Breast epithelium (tissue), 4 donors: ENCODE results near the gene GPSM3. TPM values are rescaled to one million over a fixed set of nuclear protein-coding genes. Genes with fewer than 3 reads are reported as not detected.
A peak's percentile ranks its signal among the peaks of the same experiment; 100 is the strongest.
"Not testable (repeated sequence)": the region's sequence is repeated elsewhere in the genome, so short reads cannot be mapped to it uniquely, and the experiment has no call there.

Source experiments
- DNase-seq, 2 donors: peaks; one replicate each; pipeline ENCODE4 v3.0.0-alpha.2; 2019; ENCODE audit warnings: low spot score in 2 of 2
- H3K27ac ChIP-seq, 2 donors: fragments of 200-600 bp; sonication (generic) in 1 of 2; one replicate each; pipeline ENCODE4 v1.5.1; 2016 to 2019; ENCODE audit warnings: mild to moderate bottlenecking in 1 of 2
- H3K27me3 ChIP-seq, 2 donors: fragments of 200-600 bp; sonication (generic) in 1 of 2; one replicate each; pipeline versions ENCODE4 v1.5.1 to v1.6.0; 2017 to 2019; ENCODE audit warnings: control low read depth in 1 of 2, mild to moderate bottlenecking in 1 of 2
- H3K36me3 ChIP-seq: fragments of 200-600 bp; one replicate; pipeline ENCODE4 v1.5.1; 2019
- H3K4me1 ChIP-seq, 2 donors: fragments of 200-600 bp; sonication (generic); one replicate each; pipeline ENCODE4 v1.5.1; 2016 to 2019; ENCODE audit warnings: control low read depth in 1 of 2
- H3K4me3 ChIP-seq, 3 donors: fragments of 200-600 bp; sonication (generic); 1 replicate in 2 of 3; 2 replicates in 1 of 3; pipeline ENCODE4 v1.5.1; 2016 to 2019; ENCODE audit warnings: mild to moderate bottlenecking in 3 of 3, moderate library complexity in 2 of 3
- H3K9me3 ChIP-seq, 2 donors: fragments of 200-600 bp; sonication (generic) in 1 of 2; one replicate each; pipeline ENCODE4 v1.5.1; 2016 to 2019; ENCODE audit warnings: control low read depth in 1 of 2
- POLR2A ChIP-seq: fragments of 450-650 bp; IDR thresholded peaks from one replicate; pipeline ENCODE4 v1.6.1; 2016; ENCODE audit warnings: antibody characterized with exemption, mild to moderate bottlenecking, moderate library complexity
- POLR2AphosphoS5 ChIP-seq, 3 donors: sonication (generic); formaldehyde crosslinking; IDR thresholded peaks; one replicate each; pipeline ENCODE4 v1.6.1; 2017; ENCODE audit warnings: antibody characterized with exemption in 3 of 3
- intact Hi-C: fragments of 100-400 bp; cut with DNase I; formaldehyde crosslinking; loops from one replicate; pipeline ENCODE4 v1.15.1; 2023; ENCODE audit warnings: low total_unique reads
- total RNA-seq, 3 donors: library from RNA; depleted of rRNA; stranded (reverse); fragments of >200 nt; gene quantifications; one replicate each; pipeline ENCODE4 v1.1.0, GENCODE V29; 2016
- TF ChIP-seq, protein P1 (sequence below), 3 donors: fragments of 450-650 bp; IDR thresholded peaks; one replicate each; pipeline ENCODE4 v1.5.1; 2016 to 2017; ENCODE audit warnings: antibody characterized with exemption in 3 of 3, mild to moderate bottlenecking in 3 of 3, moderate library complexity in 3 of 3

The GPSM3 gene
- total RNA-seq, 3 donors from 2014 or later = 8.2 to 18.2 (median 11.3) TPM

DNA sequence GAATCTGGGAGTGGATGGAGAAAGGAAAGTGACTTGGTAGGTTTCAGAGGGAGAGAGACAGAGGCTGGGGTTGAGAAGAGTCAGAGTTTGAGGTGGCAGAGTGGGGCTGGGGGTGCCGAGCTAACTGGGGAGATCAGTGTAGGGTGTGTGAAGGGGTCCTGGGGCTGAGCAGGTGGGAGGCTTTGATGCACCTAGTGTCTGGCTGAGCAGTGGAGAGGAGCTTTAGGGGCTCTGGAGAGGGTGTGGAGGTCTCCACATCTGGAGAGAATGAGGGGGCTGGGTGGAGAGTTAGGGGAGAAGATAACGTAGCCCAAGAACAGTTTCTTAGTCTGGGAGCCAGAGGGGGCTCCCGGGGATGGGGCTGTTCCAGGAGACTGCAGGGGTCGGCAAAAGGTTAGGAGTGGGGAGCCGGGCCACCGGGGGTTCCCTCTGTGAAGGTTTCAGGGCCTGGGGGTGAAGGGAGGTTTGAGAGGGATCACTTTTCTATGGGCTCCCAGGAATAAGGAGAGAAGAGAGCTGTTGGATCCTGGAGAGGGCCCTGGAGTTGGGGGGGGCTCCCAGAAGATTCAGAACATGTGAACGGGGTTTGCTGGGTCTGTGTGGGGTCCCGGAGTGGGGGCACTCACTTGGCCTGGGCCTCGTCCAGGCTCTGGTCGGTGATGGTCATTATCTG, 3.2 kb downstream of the GPSM3 start:
- Histone ChIP-seq H3K4me1 (peaks cover 0 to 6% of the 10 kb centered on the region in 2 donors), H3K9me3 (no peaks in the 10 kb centered on the region), H3K36me3 (no peaks in the 10 kb centered on the region), H3K27me3 (no peaks in the 10 kb centered on the region), H3K4me3 (peak overlapping the region; percentile 68 to 76 (median 74)), H3K27ac (peak overlapping the region; percentile 97 to 98)
- intact Hi-C loops = no loop called here
- DNase-seq = no peak
- TF ChIP-seq, protein P1, sequence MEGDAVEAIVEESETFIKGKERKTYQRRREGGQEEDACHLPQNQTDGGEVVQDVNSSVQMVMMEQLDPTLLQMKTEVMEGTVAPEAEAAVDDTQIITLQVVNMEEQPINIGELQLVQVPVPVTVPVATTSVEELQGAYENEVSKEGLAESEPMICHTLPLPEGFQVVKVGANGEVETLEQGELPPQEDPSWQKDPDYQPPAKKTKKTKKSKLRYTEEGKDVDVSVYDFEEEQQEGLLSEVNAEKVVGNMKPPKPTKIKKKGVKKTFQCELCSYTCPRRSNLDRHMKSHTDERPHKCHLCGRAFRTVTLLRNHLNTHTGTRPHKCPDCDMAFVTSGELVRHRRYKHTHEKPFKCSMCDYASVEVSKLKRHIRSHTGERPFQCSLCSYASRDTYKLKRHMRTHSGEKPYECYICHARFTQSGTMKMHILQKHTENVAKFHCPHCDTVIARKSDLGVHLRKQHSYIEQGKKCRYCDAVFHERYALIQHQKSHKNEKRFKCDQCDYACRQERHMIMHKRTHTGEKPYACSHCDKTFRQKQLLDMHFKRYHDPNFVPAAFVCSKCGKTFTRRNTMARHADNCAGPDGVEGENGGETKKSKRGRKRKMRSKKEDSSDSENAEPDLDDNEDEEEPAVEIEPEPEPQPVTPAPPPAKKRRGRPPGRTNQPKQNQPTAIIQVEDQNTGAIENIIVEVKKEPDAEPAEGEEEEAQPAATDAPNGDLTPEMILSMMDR (IDR thresholded peaks at IDR 0.05) = no peak
- TF ChIP-seq POLR2AphosphoS5 (IDR thresholded peaks at IDR 0.05) = no peak
- no peak for TF ChIP-seq POLR2A

GRCh38 chr6:32188381-32189068, 3.9 kb downstream of the GPSM3 start:
- TF ChIP-seq POLR2AphosphoS5 (IDR thresholded peaks at IDR 0.05) (peak in 1 of 3 donors; percentile 17), POLR2A (peak; percentile 9)
- TF ChIP-seq, protein P1 (IDR thresholded peaks at IDR 0.05) = no peak
- H3K4me1 ChIP-seq = peaks cover 0 to 6% of the 10 kb centered on the region in 2 donors

GRCh38 chr6:32187725-32188380, 4.6 kb downstream of the GPSM3 start:
- DNase-seq, H3K27me3 ChIP-seq, intact Hi-C loops, H3K36me3 ChIP-seq, H3K9me3 ChIP-seq, H3K4me1 ChIP-seq: not testable (repeated sequence)
- H3K27ac ChIP-seq = peak overlapping the region; percentile 97 to 98
- H3K4me3 ChIP-seq = peak overlapping the region in 2 of 3 donors; percentile 74 to 76

More at GRCh38 chr6:32188381-32189068, 3.9 kb downstream of the GPSM3 start:
- Histone ChIP-seq H3K36me3 (no peaks in the 10 kb centered on the region), H3K9me3 (no peaks in the 10 kb centered on the region), H3K27me3 (no peaks in the 10 kb centered on the region), H3K4me3 (peak overlapping the region; percentile 68 to 76 (median 74)), H3K27ac (peak overlapping the region; percentile 97 to 98)
- intact Hi-C loops = no loop called here
- DNase-seq = no peak

GRCh38 chr6:32187009-32187709, 5.3 kb downstream of the GPSM3 start:
- H3K4me3 ChIP-seq = no peak overlapping the region
- peak overlapping the region; percentile 97 to 98 for H3K27ac ChIP-seq
- no peak for DNase-seq

DNA sequence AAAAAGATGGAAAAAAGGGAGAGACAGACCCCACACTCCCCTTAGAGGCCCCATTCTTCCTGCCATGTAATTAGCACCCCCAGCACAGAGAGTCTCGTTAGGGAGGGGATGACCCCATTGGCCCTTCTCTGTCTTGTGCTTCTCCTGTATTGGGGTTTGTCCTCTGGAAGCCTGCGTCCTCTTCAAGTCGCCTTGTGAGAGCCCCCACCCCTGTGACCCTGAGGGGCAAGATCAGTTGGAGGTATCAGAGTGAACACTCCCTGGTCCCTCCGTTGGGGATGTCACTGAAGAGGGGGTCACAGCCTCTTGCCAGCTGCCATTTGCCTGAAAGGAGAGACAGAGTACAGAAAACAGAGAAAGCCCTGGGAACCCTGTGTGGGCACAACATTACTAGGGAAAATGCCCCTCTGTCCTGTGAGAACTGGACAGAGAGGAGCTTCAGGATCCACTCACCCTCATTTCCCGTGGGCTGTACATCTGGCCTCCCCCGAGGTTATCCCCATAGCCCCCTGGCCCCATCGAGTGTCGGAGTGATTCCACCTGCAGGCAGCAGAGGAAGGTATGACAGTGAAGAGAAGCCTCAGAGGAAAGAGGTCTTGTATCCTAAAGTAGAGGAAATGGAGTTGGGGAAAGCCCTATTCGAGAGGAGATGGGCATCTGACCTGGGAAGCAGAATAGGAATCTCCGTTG, 6.1 kb downstream of the GPSM3 start:
- DNase-seq, H3K4me1 ChIP-seq, H3K4me3 ChIP-seq, intact Hi-C loops, H3K36me3 ChIP-seq, H3K27me3 ChIP-seq, H3K9me3 ChIP-seq: not testable (repeated sequence)
- peak overlapping the region; percentile 97 to 98 for H3K27ac ChIP-seq

More at GRCh38 chr6:32187009-32187709, 5.3 kb downstream of the GPSM3 start:
- Histone ChIP-seq H3K36me3 (no peaks in the 10 kb centered on the region), H3K4me1 (peaks cover 0 to 6% of the 10 kb centered on the region in 2 donors), H3K27me3 (no peaks in the 10 kb centered on the region), H3K9me3 (no peaks in the 10 kb centered on the region)
- intact Hi-C loops = no loop called here
- TF ChIP-seq POLR2AphosphoS5 (IDR thresholded peaks at IDR 0.05) (no peak), POLR2A (no peak)
- TF ChIP-seq, protein P1 (IDR thresholded peaks at IDR 0.05) = no peak

DNA sequence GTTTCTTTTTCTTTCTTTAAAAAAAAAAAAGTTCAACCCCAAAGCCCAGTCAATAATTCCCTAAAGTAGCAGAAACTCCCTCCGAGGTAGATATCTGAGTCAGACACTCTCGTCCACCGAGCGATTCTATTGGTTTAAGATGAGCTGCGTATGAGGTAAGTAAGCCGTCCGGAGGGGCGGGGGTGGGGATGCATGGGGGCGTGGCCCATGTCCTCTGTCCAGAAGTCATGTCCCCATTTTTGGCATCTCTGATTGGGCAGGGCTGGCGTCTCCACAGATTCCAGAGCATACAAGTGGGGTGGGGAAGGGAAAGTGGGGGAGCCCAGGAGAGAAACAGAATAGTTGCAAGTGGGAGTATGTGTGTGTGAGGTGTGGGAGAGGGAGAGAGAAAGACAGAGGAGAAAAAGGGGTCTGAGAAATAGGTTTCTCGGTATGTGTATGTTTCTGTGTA, 6.7 kb downstream of the GPSM3 start:
- H3K4me1 ChIP-seq, H3K27me3 ChIP-seq, intact Hi-C loops, H3K9me3 ChIP-seq, H3K4me3 ChIP-seq, H3K36me3 ChIP-seq: not testable (repeated sequence)
- peak; percentile 74 to 79 for DNase-seq
- H3K27ac ChIP-seq = peak overlapping the region; percentile 97 to 98
